Measurements from ENCODE around the gene SCN1B.
A peak's percentile ranks its signal among the peaks of the same experiment; 100 is the strongest.
"Not testable (repeated sequence)": the region's sequence is repeated elsewhere in the genome, so short reads cannot be mapped to it uniquely, and the experiment has no call there.

The SCN1B gene

DNA sequence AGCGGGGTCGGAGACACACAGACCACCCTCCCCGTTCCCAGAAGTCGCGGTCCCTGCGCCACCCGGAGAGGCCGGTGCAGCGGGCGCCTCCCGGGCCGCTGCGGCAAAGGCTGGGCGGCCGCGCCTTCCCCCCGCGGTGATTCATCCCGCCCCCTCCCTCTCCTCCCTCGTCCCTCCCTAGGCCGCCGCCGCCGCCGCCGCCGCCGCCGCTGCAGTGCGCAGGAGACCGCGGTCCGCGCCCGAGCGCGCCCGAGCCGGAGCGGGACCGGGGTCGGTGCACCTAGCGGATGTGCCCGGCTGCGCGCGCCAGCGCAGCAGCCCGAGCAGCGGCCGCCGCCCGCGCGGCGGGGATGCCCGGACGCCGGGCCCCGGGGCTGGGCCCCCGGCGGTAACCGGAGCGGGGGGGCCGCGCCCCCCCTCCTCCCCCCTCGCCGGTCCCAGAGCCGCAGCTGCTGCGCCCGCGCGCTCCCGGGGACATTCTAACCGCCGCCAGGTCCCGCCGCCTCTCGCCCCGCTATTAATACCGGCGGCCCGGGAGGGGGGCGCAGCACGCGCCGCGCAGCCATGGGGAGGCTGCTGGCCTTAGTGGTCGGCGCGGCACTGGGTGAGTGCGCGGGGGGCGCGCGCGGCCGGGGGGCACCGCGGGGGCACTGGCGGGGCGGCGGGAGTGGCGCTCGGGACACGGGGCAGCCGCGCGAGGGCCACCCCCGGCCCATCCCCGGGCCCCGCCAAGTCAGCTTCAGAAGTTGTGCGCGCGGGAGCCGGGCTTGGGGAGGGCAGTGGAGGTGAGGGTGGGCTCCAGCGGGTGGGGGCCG, at the start of gene SCN1B:
Gene SCN1B, plus strand, starts transcription at position 214 of the 815 bp plus-strand sequence. Its CDS starts 351 bp downstream, at position 565.
- DNase-seq, result peak; percentile 77

DNA sequence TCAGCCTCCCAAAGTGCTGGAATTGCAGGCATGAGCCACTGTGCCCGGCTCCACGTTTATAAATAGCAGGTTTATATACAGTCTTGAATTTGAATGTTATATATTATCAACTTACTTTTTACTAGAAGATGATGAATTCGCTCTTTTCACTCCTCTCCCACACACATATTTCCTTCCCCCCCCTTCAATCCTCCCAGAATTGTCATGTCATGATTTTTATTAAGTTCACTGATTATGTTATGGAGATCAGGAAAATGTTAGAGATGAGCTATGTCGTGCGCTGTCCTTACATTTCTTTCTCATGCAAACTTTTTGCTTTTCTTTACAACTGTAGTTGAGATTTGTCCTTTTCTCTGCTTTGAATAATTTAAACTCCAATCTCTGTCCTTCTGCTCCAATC, 48.0 kb upstream of the SCN1B start:
- no peak for DNase-seq

DNA sequence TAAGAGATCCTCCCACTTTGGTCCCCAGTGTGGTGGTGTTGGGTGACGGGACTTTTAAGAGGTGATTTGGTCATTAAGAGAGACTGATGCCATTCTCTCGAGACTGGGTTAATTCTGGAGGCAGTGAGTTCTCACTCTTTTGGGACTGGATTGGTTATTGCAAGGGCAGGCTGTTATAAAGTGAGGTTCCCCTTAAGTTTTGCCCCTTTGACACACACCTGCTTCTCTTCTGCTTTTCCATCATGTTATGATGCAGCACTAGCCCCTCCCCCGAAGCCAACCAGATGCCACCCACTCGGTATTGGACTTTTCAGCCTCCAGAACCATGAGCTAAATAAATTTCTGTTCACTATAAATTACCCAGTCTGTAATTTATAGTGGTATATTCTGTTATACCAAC, 46.5 kb upstream of the SCN1B start:
- DNase-seq, result no peak

DNA sequence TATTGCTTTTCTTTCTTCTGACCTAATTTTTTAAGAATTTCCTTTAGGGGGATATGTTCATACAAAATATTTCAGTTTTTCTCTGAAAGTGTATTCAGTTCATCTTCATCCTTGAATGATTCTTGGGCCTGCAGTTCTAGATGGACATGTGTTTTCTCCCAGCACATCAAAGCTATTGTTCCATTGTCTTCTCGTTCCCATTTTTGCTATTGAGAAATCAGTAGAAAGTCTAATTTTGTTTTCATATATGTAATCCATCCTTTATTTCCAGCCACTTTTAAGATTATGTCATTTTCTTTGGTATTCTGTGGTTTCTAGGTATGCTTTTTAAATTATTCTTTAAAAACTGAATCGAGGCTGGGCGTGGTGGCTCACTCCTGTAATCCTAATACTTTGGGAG, 46.0 kb upstream of the SCN1B start:
- DNase-seq, result no peak

GRCh38 chr19:34985249-34986022, 44.8 kb upstream of the SCN1B start:
- DNase-seq, result no peak

DNA sequence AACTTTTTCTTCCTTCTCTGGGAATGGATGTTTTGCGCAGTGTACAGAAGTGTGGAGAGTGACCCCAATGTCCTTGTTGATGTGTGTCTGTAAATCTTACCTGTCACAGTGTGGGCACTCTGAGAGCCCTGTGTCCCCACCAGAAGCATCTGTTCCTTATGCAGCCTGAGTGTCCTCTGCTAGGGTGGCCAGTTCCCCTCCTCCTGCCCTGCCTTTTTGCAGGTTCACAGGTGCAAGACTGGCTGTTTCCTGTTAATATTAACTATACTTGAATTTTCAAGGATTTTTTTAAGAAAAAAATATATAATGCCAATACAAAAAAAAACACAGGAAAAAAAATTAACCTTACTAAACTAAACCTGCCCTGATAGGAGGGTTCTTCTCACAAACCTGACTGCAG, 42.2 kb upstream of the SCN1B start:
- DNase-seq, result no peak

DNA sequence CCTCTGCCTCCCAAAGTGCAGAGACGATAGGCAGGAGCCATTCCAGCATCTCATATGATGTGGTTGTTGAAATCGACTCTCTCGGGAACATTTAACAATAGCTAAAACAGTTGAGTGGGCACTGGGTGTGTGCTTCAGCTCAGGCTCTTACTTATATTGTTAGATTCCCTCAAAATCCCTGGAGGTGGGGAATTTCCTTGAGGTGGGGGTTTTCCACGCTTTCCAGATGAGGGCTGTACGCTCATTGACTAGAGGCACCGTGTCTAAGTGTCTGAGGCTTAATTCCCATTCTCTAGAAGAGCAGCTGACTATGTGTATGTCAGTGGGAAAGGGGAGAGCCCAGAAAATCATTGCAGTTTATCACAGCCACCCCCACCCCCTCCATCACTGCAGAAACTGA, 41.0 kb upstream of the SCN1B start:
- no peak for DNase-seq

DNA sequence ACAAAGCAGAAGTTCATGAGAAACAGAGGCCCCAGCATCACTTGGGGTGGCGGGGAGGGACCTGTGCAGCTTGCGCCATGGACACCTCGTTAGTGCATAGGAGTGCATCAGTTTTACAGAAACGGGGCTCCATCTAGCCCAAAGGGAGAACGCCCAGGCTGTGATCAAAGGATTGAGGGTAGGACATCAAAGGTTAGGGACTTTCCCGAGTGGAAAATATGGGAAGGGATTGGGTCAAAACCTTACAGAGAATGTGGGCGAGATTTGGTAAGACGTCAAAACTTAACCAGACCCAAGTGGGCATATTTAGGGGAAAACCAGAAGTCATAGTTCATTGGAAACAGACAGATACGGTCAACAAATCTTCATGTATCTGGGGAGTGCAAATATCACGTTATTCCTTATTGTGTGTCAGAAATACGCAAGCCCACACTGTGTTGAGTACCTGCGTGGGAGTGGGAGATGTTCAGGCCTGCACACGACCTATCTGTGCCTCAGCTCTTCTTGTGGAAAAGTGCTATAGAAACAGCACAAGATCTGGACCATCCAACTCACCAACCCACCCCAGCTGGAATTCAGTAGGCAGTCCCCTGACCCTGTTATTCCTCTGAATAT, 39.6 kb upstream of the SCN1B start:
- DNase-seq, result no peak

DNA sequence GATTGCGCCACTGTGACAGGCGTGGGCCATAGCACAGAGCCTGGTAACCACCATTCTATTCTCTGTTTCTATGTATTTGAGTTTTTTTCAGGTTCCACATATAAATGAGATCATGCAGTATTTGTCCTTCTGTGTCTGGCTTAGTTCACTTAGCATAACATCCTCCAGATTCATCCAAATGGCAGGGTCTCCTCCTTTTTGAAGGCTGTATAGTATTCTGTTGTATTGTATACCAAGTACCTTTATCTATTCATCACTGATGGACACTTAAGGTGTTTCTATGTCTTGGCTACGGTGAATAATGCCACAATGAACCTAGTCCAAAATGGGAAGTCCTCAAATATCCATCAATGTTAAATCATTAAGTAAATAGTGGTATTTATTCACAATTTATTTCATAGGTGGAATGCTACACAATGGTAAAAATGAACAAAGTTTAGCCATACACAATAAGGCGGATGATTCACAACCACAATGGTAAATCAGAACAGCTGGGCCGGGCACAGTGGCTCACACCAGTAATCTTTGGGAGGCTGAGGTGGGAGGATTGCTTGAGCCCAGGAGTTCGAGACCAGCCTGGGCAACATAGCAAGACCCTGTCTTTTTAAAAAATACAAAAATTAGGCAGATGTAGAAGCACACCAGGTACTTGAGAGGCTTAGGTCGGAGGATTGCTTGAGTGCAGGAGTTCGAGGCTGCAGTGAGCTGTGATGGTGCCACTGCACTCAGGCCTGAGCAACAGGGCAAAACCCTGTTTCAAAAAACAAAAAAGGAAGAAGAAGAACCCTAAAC, 38.5 kb upstream of the SCN1B start:
- no peak for DNase-seq

DNA sequence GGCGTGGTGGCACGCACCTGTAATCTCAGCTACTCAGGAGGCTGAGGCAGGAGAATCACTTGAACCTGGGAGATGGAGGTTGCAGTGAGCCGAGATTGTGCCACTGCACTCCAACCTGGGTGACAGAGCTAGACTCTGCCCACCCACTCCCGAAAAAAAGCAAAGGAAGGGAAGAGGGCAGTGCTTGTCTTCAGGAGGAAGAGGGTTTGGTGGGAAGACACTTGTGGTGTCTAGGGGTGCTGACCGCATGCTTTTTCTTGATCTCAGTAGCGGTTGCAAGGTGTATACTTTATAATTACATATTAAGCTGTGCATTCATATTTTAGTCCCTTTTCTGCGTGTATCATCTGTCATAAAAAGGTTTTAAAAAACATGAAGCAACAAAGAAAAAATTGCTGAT, 37.7 kb upstream of the SCN1B start:
- DNase-seq, result not testable (repeated sequence)

DNA sequence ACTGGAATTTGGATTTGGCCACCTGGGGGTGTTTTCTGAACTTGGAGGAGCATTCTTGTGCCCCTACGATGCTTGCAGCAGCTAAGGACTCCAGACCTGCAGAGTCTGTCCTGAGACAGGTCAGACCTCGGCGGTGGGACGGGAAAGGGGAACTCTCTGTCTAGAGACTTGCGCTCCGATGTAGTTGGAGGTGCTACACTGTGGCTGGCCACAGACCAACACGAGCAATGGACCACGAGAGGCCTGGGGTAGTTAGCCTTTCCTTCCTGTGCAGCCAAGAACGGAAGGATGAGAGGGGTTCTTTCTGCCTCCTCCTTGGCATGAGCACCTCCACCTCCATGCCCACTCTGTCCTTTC, 36.0 kb upstream of the SCN1B start:
- no peak for DNase-seq

DNA sequence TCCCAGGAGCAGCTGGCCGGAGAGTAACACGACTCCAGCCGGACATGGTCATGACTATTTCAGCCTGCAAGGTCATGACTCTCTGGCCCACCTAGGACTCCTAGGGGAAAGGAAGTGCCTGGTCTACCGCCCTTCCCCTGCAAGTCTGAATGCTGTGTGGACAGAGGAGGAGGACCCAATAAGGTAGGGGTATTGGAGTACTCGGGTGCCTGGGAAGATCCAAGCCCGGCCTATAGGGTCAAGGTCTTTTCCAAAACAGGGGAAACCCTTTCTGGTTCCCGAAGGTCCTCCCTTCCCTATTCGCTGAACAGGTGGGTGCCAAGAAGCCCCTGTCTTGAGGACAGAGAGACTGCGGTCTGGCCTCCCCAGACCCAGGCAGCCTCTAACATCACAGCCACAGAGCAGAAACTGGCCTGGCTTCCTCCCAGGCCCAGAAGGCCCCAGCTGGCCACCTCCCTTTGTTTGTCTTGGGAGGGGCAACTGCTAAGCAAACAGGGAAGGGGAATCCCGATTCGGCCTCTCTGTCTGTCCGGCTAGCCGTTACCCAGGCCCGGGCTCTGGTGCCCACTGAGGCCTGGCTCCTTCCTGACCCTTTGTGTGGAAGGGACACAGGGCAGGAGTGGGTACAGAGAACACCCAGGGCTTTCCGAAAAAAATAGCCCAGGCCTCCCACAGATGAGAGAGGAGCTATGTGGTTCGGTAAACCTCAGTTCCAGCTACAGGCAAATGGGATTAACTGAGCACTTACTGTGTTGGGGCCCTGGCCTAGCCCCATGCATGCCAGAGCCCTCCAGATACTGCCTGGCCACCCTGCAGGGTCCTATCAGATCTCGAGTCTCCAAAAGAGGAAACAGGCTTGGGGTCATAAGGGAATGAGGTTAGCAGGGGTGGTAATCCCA, 35.4 kb upstream of the SCN1B start:
- no peak for DNase-seq

DNA sequence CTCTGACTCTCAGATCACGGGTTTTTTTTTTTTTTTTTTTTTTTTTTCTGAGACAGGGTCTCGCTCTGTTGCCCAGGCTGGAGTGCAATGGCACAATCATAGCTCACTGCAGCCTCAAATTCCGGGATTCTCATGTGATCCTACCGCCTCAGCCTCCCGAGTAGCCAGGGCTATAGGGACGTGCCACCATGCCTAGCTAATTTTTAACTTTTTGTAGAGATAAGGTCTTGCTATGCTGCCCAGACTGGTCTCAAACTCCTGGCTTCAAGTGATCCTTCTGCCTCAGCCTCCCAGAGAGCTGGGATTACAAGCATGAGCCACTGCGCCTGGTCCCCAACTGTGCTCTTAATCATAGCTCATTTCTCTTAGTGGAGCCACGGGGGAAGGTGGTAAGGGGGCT, 34.7 kb upstream of the SCN1B start:
- no peak for DNase-seq

- peak; percentile 26 for DNase-seq
Observed at GRCh38 chr19:34997071-34997617, 33.1 kb upstream of the SCN1B start.

DNA sequence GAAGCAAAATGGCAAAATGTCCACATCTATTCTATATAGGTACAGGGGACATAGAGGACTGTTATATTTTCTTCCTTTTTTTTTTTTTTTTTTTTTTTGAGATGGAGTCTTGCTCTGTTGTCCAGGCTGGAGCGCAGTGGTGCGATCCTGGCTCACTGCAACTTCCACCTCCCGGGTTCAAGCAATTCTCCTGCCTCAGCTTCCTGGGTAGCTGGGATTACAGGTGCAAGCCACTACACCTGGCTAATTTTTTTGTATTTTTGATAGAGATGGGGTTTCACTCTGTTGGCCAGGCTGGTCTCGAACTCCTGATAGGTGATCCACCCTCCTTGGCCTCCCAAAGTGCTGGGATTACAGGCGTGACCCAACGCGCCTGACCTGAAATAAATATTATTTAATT, 32.0 kb upstream of the SCN1B start:
- not testable (repeated sequence) for DNase-seq

GRCh38 chr19:34998777-34999497, 31.3 kb upstream of the SCN1B start:
- DNase-seq, result no peak

- DNase-seq, result peak; percentile 86
Observed at GRCh38 chr19:34999498-35000337, 30.6 kb upstream of the SCN1B start, which contains the start of gene GRAMD1A. GRAMD1A (plus strand) TSS chr19:35000323; CDS start chr19:35000479, 156 bp downstream.

GRCh38 chr19:35000338-35000646, 30.0 kb upstream of the SCN1B start:
- DNase-seq, result no peak

DNA sequence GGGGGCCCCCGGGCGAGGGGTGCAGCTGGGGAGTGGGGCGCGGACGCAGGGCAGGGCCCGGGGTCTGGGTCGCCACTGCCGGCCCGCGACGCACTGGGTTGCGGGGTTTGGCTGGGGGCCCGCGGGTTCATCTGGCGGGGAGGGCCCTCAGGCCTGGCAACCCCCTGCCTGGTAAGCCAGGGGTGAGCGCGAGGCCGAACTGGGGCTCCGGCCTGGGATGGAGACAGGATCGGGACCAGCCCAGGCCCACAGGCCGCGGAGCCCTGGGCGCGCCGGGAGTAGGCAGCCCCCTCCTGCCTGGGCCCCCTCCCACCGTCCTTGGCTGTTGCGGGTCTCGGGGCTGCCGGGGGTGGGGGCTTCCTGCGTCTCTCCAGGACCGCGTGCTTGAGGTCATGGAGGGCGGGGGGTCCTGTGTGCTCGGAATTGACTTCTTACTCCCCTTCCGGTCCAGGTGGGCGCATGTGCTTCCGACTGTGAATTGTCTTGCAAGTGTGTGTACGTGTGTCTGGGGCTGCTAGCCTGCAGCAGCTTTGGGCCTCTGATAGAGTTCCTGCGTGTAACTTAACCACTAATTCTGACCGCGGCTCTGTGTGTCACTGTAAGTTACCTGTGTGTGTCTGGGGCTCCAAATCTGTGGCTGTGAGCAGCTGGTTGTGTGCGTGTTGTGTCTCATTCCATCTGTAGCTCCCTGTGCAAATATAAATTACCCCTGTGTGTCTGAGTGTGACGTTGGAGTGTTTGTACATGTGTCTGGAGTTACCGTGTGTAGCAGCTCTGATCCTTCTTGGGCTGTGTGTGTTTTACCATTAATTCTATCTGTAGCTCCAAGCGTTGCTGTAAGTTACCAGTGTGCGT, 29.4 kb upstream of the SCN1B start:
- peak; percentile 71 for DNase-seq
